WTC11 (cell line): ENCODE data around the gene PCDHA1. TPM values are rescaled to one million over a fixed set of nuclear protein-coding genes. Genes with fewer than 3 reads are reported as not detected.

ENCODE experiments used
- ATF1 ChIP-seq: sonication (generic); formaldehyde crosslinking; IDR thresholded peaks from 2 replicates; pipeline ENCODE4 v1.8.1; 2023; ENCODE audit warnings: mild to moderate bottlenecking, moderate library complexity, missing genetic modification reagents
- GRHL2 ChIP-seq: fragments of 250-450 bp; sonication (Bioruptor Pico); IDR thresholded peaks from 2 replicates; pipeline ENCODE4 v1.8.0; 2022; ENCODE audit warnings: mild to moderate bottlenecking, moderate library complexity; ENCODE audit not compliant: insufficient replicate concordance, severe bottlenecking
- MLX ChIP-seq: sonication (generic); formaldehyde crosslinking; IDR thresholded peaks from 2 replicates; pipeline ENCODE4 v1.8.1; 2023; ENCODE audit warnings: mild to moderate bottlenecking, missing genetic modification reagents, moderate library complexity
- NFYB ChIP-seq: sonication (generic); formaldehyde crosslinking; conservative IDR thresholded peaks from 2 replicates; pipeline ENCODE4 v1.8.0; 2022; ENCODE audit warnings: low read depth, missing genetic modification reagents
- NR2C2 ChIP-seq: sonication (generic); formaldehyde crosslinking; IDR thresholded peaks from 2 replicates; pipeline ENCODE4 v1.8.0; 2022; ENCODE audit warnings: mild to moderate bottlenecking, missing genetic modification reagents
- PRDM15 ChIP-seq: sonication (generic); formaldehyde crosslinking; IDR thresholded peaks from 2 replicates; pipeline ENCODE4 v1.8.0; 2022; ENCODE audit warnings: missing genetic modification reagents
- PREB ChIP-seq: sonication (generic); formaldehyde crosslinking; IDR thresholded peaks from 2 replicates; pipeline ENCODE4 v1.8.1; 2022; ENCODE audit warnings: mild to moderate bottlenecking, missing genetic modification reagents, moderate library complexity, borderline replicate concordance
- RELA ChIP-seq: sonication (generic); formaldehyde crosslinking; IDR thresholded peaks from 2 replicates; pipeline ENCODE4 v1.8.1; 2022; ENCODE audit warnings: missing genetic modification reagents, mild to moderate bottlenecking, borderline replicate concordance
- SMAD3 ChIP-seq: sonication (generic); formaldehyde crosslinking; IDR thresholded peaks from 2 replicates; pipeline ENCODE4 v1.8.0; 2022; ENCODE audit warnings: missing genetic modification reagents, mild to moderate bottlenecking, borderline replicate concordance
- TEAD4 ChIP-seq: sonication (generic); formaldehyde crosslinking; IDR thresholded peaks from 2 replicates; pipeline ENCODE4 v1.8.0; 2022; ENCODE audit warnings: mild to moderate bottlenecking, missing genetic modification reagents
- ZNF138 ChIP-seq: sonication (generic); formaldehyde crosslinking; conservative IDR thresholded peaks from 2 replicates; pipeline ENCODE4 v1.8.1; 2022; ENCODE audit warnings: mild to moderate bottlenecking, moderate library complexity, missing genetic modification reagents
- ZNF219 ChIP-seq: sonication (generic); formaldehyde crosslinking; IDR thresholded peaks from 2 replicates; pipeline ENCODE4 v1.8.0; 2023; ENCODE audit warnings: missing genetic modification reagents, mild to moderate bottlenecking, borderline replicate concordance
- ZNF512 ChIP-seq: sonication (generic); formaldehyde crosslinking; IDR thresholded peaks from 2 replicates; pipeline ENCODE4 v1.8.1; 2022; ENCODE audit warnings: missing genetic modification reagents, borderline replicate concordance
- total RNA-seq: library from RNA; stranded (reverse); gene quantifications from 3 replicates; pipeline ENCODE4 v1.2.3, GENCODE V29; 2021
- TF ChIP-seq, protein P1 (sequence below): fragments of 250-450 bp; sonication (Bioruptor Pico); conservative IDR thresholded peaks from 2 replicates; pipeline ENCODE4 v1.9.0; 2021; ENCODE audit warnings: mild to moderate bottlenecking
- TF ChIP-seq, protein P2 (sequence below): sonication (generic); formaldehyde crosslinking; IDR thresholded peaks from 2 replicates; pipeline ENCODE4 v1.8.0; 2023; ENCODE audit warnings: missing genetic modification reagents, mild to moderate bottlenecking, borderline replicate concordance
- TF ChIP-seq, protein P3 (sequence below): sonication (generic); formaldehyde crosslinking; IDR thresholded peaks from 2 replicates; pipeline ENCODE4 v1.8.1; 2022; ENCODE audit warnings: low read depth, mild to moderate bottlenecking, moderate library complexity, missing genetic modification reagents, borderline replicate concordance
- TF ChIP-seq, protein P4 (sequence below): fragments of 250-450 bp; sonication (Bioruptor Pico); IDR thresholded peaks from 2 replicates; pipeline ENCODE4 v1.9.0; 2021; ENCODE audit warnings: mild to moderate bottlenecking
- TF ChIP-seq, protein P5 (sequence below): sonication (generic); formaldehyde crosslinking; IDR thresholded peaks from 2 replicates; pipeline ENCODE4 v1.8.1; 2023; ENCODE audit warnings: mild to moderate bottlenecking, missing genetic modification reagents

The PCDHA1 gene
- total RNA-seq, 1 experiment from 2014 or later = 2.4 TPM

- TF ChIP-seq, protein P1, sequence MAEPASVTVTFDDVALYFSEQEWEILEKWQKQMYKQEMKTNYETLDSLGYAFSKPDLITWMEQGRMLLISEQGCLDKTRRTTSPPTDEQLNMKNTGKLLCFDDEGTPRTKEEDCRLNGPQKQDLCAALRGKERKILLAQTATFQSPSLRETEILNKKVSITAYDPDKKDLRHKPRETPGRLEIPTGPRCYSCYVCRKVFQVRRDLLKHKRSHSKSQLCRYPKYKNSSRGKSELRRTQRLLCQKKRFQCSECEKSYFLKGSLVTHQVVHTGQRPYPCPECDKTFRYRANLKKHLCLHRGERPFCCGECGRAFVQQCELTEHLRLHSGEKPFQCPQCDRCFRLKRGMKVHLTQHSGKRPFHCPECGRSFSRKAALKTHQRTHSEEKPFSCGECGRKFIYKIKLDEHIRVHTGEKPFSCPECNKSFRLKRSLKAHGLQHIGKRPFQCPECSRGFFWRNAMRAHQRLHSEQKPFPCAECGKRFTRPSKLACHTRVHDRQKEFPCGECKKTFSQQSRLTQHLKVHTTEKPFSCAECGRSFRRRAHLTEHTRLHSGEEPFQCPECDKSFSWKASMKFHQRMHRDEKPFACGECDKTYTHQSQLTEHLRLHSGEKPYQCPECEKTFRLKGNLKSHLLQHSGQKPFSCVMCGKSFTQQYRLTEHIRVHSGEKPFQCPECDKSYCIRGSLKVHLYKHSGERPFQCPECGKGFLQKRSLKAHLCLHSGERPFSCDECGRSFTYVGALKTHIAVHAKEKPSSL (CRISPR knock-in tag) = no peak
- TF ChIP-seq, protein P2, sequence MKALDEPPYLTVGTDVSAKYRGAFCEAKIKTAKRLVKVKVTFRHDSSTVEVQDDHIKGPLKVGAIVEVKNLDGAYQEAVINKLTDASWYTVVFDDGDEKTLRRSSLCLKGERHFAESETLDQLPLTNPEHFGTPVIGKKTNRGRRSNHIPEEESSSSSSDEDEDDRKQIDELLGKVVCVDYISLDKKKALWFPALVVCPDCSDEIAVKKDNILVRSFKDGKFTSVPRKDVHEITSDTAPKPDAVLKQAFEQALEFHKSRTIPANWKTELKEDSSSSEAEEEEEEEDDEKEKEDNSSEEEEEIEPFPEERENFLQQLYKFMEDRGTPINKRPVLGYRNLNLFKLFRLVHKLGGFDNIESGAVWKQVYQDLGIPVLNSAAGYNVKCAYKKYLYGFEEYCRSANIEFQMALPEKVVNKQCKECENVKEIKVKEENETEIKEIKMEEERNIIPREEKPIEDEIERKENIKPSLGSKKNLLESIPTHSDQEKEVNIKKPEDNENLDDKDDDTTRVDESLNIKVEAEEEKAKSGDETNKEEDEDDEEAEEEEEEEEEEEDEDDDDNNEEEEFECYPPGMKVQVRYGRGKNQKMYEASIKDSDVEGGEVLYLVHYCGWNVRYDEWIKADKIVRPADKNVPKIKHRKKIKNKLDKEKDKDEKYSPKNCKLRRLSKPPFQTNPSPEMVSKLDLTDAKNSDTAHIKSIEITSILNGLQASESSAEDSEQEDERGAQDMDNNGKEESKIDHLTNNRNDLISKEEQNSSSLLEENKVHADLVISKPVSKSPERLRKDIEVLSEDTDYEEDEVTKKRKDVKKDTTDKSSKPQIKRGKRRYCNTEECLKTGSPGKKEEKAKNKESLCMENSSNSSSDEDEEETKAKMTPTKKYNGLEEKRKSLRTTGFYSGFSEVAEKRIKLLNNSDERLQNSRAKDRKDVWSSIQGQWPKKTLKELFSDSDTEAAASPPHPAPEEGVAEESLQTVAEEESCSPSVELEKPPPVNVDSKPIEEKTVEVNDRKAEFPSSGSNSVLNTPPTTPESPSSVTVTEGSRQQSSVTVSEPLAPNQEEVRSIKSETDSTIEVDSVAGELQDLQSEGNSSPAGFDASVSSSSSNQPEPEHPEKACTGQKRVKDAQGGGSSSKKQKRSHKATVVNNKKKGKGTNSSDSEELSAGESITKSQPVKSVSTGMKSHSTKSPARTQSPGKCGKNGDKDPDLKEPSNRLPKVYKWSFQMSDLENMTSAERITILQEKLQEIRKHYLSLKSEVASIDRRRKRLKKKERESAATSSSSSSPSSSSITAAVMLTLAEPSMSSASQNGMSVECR (CRISPR knock-in tag) = peak; percentile 96
- TF ChIP-seq, protein P3, sequence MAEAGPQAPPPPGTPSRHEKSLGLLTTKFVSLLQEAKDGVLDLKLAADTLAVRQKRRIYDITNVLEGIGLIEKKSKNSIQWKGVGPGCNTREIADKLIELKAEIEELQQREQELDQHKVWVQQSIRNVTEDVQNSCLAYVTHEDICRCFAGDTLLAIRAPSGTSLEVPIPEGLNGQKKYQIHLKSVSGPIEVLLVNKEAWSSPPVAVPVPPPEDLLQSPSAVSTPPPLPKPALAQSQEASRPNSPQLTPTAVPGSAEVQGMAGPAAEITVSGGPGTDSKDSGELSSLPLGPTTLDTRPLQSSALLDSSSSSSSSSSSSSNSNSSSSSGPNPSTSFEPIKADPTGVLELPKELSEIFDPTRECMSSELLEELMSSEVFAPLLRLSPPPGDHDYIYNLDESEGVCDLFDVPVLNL (CRISPR knock-in tag) = no peak
- TF ChIP-seq, protein P4, sequence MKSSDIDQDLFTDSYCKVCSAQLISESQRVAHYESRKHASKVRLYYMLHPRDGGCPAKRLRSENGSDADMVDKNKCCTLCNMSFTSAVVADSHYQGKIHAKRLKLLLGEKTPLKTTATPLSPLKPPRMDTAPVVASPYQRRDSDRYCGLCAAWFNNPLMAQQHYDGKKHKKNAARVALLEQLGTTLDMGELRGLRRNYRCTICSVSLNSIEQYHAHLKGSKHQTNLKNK (CRISPR knock-in tag) = no peak; the same call in 1 of the 2 replicates
- TF ChIP-seq NFYB (CRISPR knock-in tag) = peak; percentile 68
- no peak for TF ChIP-seq GRHL2
- TF ChIP-seq, protein P5, sequence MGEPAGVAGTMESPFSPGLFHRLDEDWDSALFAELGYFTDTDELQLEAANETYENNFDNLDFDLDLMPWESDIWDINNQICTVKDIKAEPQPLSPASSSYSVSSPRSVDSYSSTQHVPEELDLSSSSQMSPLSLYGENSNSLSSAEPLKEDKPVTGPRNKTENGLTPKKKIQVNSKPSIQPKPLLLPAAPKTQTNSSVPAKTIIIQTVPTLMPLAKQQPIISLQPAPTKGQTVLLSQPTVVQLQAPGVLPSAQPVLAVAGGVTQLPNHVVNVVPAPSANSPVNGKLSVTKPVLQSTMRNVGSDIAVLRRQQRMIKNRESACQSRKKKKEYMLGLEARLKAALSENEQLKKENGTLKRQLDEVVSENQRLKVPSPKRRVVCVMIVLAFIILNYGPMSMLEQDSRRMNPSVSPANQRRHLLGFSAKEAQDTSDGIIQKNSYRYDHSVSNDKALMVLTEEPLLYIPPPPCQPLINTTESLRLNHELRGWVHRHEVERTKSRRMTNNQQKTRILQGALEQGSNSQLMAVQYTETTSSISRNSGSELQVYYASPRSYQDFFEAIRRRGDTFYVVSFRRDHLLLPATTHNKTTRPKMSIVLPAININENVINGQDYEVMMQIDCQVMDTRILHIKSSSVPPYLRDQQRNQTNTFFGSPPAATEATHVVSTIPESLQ (CRISPR knock-in tag) = no peak
- no peak for TF ChIP-seq MLX (CRISPR knock-in tag)
- TF ChIP-seq NR2C2 (CRISPR knock-in tag) = no peak; the same call in 1 of the 2 replicates
- TF ChIP-seq RELA (CRISPR knock-in tag) = no peak
- TF ChIP-seq PREB (CRISPR knock-in tag) = no peak
- 0 out of 2 replicates have a peak, but pooled peaks have one; percentile 19 for TF ChIP-seq PRDM15 (CRISPR knock-in tag)
- peak; percentile 90 for TF ChIP-seq SMAD3
- no peak for TF ChIP-seq ZNF512 (CRISPR knock-in tag)
- peak; percentile 56; the same call in 1 of the 2 replicates for TF ChIP-seq ZNF219 (CRISPR knock-in tag)
- no peak for TF ChIP-seq ATF1 (CRISPR knock-in tag)
- TF ChIP-seq TEAD4 = 0 out of 2 replicates have a peak, but pooled peaks have one; percentile 78
- no peak for TF ChIP-seq ZNF138 (CRISPR knock-in tag)
Measured at GRCh38 chr5:141040771-141041426, 255.0 kb downstream of the PCDHA1 start (continued).
